Measurements from ENCODE around the gene PODNL1. TPM values are rescaled to one million over a fixed set of nuclear protein-coding genes. Genes with fewer than 3 reads are reported as not detected.

PODNL1 gene
- total RNA-seq, 1 experiment from 2014 or later = 1.1 TPM

- peaks cover 26% of the 10 kb centered on the region for H3K4me1 Mint-ChIP-seq
- H3K27ac Mint-ChIP-seq = peak overlapping the region; percentile 82
- DNase-seq (ENCODE audit: low spot score) = peak; percentile 73
- POLR2A ChIA-PET = interaction anchor here (0.6 to 1.5 kb wide), 3 partner anchors 81 to 191 kb away, joined by 3 to 4 read pairs (median 3); partner anchors contain the start of gene MISP3
- CTCF ChIA-PET = interaction anchor here (0.6 to 4.0 kb wide), 23 partner anchors 8 to 434 kb away, joined by 3 to 41 read pairs (median 5); partner anchors contain the start of genes ASF1B, DCAF15, IL27RA and MISP3
- peak; percentile 63 for ATAC-seq
- H3K9me3 Mint-ChIP-seq = no peaks in the 10 kb centered on the region
- H3K27me3 Mint-ChIP-seq (ENCODE audit: low read depth) = peaks cover 27% of the 10 kb centered on the region
- peak overlapping the region; percentile 12 for H3K4me3 Mint-ChIP-seq
- no peak for TF ChIP-seq ZNF138 (CRISPR knock-in tag; conservative IDR thresholded peaks at IDR 0.05)
- TF ChIP-seq ZNF281 (CRISPR knock-in tag; IDR thresholded peaks at IDR 0.05) = peak; percentile 66; the same call in 1 of the 2 replicates
- TF ChIP-seq FOXP4 (CRISPR knock-in tag; IDR thresholded peaks at IDR 0.05) = no peak
- TF ChIP-seq USF2 (CRISPR knock-in tag; IDR thresholded peaks at IDR 0.05) = no peak
- 0 out of 2 replicates have a peak, but pooled peaks have one; percentile 14 for TF ChIP-seq CREM (CRISPR knock-in tag; IDR thresholded peaks at IDR 0.05)
- TF ChIP-seq TEAD1 (CRISPR knock-in tag; IDR thresholded peaks at IDR 0.05) = peak; percentile 87; the same call in 1 of the 2 replicates
- no peak for TF ChIP-seq IRF2 (CRISPR knock-in tag; IDR thresholded peaks at IDR 0.05; ENCODE audit: borderline replicate concordance, low read depth)
- no peak for TF ChIP-seq FOXP1 (CRISPR knock-in tag; IDR thresholded peaks at IDR 0.05; ENCODE audit: borderline replicate concordance)
- TF ChIP-seq HMGA2 (CRISPR knock-in tag; IDR thresholded peaks at IDR 0.05) = no peak
- no peak for TF ChIP-seq E2F1 (CRISPR knock-in tag; IDR thresholded peaks at IDR 0.05)
- 0 out of 2 replicates have a peak, but pooled peaks have one; percentile 26 for TF ChIP-seq TEAD4 (CRISPR knock-in tag; IDR thresholded peaks at IDR 0.05)
- no peak for TF ChIP-seq FOXJ3 (CRISPR knock-in tag; IDR thresholded peaks at IDR 0.05; ENCODE audit: borderline replicate concordance)
- TF ChIP-seq MXD4 (CRISPR knock-in tag; IDR thresholded peaks at IDR 0.05; ENCODE audit: borderline replicate concordance) = no peak
- peak; percentile 31; the same call in 1 of the 2 replicates for TF ChIP-seq SMAD3 (CRISPR knock-in tag; IDR thresholded peaks at IDR 0.05; ENCODE audit: borderline replicate concordance)
- no peak for TF ChIP-seq GTF2I (CRISPR knock-in tag; conservative IDR thresholded peaks at IDR 0.05)
- TF ChIP-seq ESRRA (CRISPR knock-in tag; IDR thresholded peaks at IDR 0.05; ENCODE audit: borderline replicate concordance) = no peak
- TF ChIP-seq ELF4 (CRISPR knock-in tag; IDR thresholded peaks at IDR 0.05; ENCODE audit: low read depth) = no peak
- no peaks in the 10 kb centered on the region for H3K36me3 Mint-ChIP-seq
Measured at GRCh38 chr19:13881251-13881691, 56.9 kb downstream of the PODNL1 start.

Other genes with a start within 250 kb of the PODNL1 start
- gene MRI1, start 173.9 kb downstream of the PODNL1 start, total RNA-seq (2021) = 27.9 to 29.9 TPM (median 28.1 TPM) in 3 replicates
- gene C19orf53, start 164.0 kb downstream of the PODNL1 start, total RNA-seq (2021) = 102 to 112 TPM (median 110 TPM) in 3 replicates
- 33.4 to 35.5 TPM (median 34.2 TPM) in 3 replicates for gene ZSWIM4, start 143.0 kb downstream of the PODNL1 start, total RNA-seq (2021)
- gene NANOS3, start 61.3 kb downstream of the PODNL1 start, total RNA-seq (2021) = 0.66 to 1.1 TPM (median 0.71 TPM) in 3 replicates
- gene BRME1, start 32.3 kb downstream of the PODNL1 start, total RNA-seq (2021) = 5.0 to 7.2 TPM (median 6.4 TPM) in 3 replicates
- gene CC2D1A, start 32.2 kb downstream of the PODNL1 start, total RNA-seq (2021) = 36.6 to 44.2 TPM (median 42.2 TPM) in 3 replicates
- gene DCAF15, start 14.1 kb upstream of the PODNL1 start, total RNA-seq (2021) = 82.9 to 89.0 TPM (median 83.3 TPM) in 3 replicates
- 20.4 to 23.2 TPM (median 21.4 TPM) in 3 replicates for gene RFX1, start 67.9 kb upstream of the PODNL1 start, total RNA-seq (2021)
- not detected in 3 replicates for gene RLN3, start 89.7 kb upstream of the PODNL1 start, total RNA-seq (2021)
- 11.8 to 12.2 TPM (median 12.0 TPM) in 3 replicates for gene IL27RA, start 93.3 kb upstream of the PODNL1 start, total RNA-seq (2021)
- 25.9 to 31.1 TPM (median 28.6 TPM) in 3 replicates for gene PALM3, start 123.7 kb upstream of the PODNL1 start, total RNA-seq (2021)
- 2.4 to 3.4 TPM (median 3.2 TPM) in 3 replicates for gene MISP3, start 134.4 kb upstream of the PODNL1 start, total RNA-seq (2021)
- 0.35 to 0.87 TPM (median 0.41 TPM) in 3 replicates for gene C19orf67, start 147.4 kb upstream of the PODNL1 start, total RNA-seq (2021)
- 113 to 131 TPM (median 116 TPM) in 3 replicates for gene SAMD1, start 152.3 kb upstream of the PODNL1 start, total RNA-seq (2021)
- 37.8 to 48.0 TPM (median 41.7 TPM) in 3 replicates for gene PRKACA, start 179.3 kb upstream of the PODNL1 start, total RNA-seq (2021)
- gene ASF1B, start 198.2 kb upstream of the PODNL1 start, total RNA-seq (2021) = 37.1 to 40.4 TPM (median 38.4 TPM) in 3 replicates